ENCODE results near the gene TVP23C. TPM values are rescaled to one million over a fixed set of nuclear protein-coding genes. Genes with fewer than 3 reads are reported as not detected.

TVP23C gene
- total RNA-seq, 1 donor: 24.2 TPM

DNA sequence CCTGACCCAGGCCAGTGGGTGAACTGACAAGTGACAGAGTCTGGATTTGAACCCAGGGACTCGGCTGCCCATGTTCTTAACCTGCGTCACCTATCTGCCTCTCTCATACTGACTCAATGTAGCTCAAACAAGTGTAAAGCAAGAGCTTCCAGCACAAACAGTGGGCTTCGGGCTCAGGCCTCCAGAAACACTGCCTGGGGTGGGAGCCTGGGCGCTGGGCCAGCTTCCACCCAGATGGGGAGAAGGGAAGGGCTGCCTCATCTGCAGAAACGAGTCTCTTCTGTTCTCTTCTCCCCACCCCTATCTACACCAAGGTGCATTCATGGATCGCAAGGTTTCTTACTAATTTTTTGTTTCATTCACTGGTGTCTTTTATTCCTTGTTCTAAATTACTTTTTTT, 97.2 kb downstream of the TVP23C start:
- H3K4me1 ChIP-seq (ENCODE audit: insufficient read depth, low read length): no peaks in the 10 kb centered on the region
- H3K9me3 ChIP-seq (ENCODE audit: low read depth, low read length): no peaks in the 10 kb centered on the region
- H3K4me3 ChIP-seq (ENCODE audit: low read length): no peak overlapping the region
- H3K27me3 ChIP-seq (ENCODE audit: insufficient read depth, low read length): no peaks in the 10 kb centered on the region

DNA sequence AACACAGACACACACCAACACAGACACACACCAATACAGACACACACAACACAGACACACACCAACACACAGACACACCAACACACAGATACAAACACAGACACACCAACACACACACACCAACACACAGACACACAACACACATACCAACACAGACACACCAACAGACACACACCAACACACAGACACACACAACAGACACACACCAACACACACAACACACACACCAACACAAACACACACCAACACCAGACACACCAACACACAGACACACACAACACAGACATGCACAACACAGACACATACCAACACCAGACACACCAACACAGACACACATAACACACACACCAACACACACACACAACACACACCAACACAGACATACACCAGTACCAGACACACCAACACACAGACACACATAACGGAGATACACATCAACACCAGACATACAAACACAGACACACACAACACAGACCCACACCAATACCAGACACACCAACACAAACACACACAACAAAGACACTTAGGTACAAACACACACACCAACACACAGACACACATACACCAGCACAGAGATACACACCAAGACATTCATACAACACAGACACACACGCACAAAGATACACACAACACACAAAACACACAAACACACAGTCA, 98.1 kb downstream of the TVP23C start:
- no peak overlapping the region for H3K4me3 ChIP-seq (ENCODE audit: low read length)
- no peaks in the 10 kb centered on the region for H3K4me1 ChIP-seq (ENCODE audit: insufficient read depth, low read length)
- no peaks in the 10 kb centered on the region for H3K9me3 ChIP-seq (ENCODE audit: low read depth, low read length)
- no peaks in the 10 kb centered on the region for H3K27me3 ChIP-seq (ENCODE audit: insufficient read depth, low read length)

DNA sequence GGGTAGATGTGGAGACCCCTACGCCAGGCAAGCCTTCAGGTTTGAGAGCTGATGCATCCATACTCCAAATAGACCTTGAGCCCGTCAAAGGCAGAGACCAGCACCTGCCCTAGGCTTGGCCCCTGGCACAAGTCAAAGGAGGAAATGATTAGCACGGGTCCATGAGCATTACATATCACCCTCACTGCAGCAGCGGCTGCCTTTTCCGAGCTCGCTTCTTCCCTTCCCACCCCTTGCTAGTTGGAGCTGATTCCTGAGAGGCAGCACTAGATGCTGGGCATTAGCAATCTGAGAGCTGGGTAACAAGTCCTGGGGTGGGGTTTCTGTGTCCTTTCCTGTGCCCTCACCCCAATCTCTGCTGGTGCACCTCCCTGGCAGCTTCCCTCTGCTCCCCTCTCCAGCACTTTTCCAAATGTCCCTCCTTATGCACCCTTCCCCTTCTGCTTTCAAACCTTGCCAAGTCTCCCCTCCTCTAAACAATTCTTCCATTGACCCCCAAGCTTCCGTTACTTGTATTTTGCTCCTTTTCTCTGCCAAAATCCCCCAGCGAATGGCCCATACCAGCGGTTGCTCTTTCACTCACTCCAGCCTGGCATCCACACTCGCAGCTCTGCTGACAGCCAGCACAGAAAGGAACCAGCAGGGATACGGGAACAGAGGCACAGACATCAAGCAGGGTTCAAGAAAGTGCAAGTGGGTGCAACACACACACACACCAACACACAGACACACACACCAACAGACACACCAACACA, 98.9 kb downstream of the TVP23C start:
- H3K9me3 ChIP-seq (ENCODE audit: low read depth, low read length): no peaks in the 10 kb centered on the region
- no peak overlapping the region for H3K4me3 ChIP-seq (ENCODE audit: low read length)
- no peaks in the 10 kb centered on the region for H3K4me1 ChIP-seq (ENCODE audit: insufficient read depth, low read length)
- no peaks in the 10 kb centered on the region for H3K27me3 ChIP-seq (ENCODE audit: insufficient read depth, low read length)

DNA sequence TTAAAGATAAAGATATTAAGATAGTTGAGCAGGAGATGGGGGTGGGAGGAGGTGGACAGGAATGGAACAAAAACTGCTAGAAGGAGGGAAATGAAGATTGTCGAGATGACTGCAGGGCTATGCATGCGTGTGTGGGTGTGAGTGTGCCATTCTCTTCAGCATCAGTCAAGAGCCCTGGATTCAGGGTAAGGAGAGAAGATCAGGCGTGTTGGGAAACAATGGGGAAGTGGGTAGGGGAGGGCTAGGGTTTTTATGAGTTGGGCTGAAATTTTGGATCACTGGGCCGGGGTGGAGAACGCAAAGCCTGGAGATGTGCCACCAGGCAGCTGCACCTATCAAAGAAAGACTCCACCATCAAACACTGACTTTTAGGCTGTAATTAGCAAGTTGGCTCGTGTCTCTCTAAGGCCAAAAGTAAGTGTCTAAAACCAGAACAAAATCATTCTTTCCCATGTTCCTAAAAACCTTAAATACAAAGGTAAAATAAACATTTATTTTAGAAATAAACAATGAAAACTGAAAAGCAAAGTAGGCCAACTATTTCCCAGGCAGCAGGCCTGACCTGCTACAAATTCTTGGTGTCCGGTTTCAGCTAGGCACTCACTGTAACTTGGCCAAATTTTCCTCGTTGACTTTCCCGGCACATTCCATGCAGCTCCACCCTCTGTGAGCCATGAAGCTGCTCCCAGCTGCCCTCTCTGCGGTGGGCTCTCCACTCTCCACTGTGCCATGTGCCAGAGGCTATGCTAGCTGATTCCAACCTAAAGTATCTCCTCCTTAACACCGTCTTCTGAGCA, 100.1 kb downstream of the TVP23C start:
- Histone ChIP-seq H3K4me3 (ENCODE audit: low read length) (no peak overlapping the region), H3K9me3 (ENCODE audit: low read depth, low read length) (no peaks in the 10 kb centered on the region), H3K27me3 (ENCODE audit: insufficient read depth, low read length) (no peaks in the 10 kb centered on the region), H3K4me1 (ENCODE audit: insufficient read depth, low read length) (no peaks in the 10 kb centered on the region)

DNA sequence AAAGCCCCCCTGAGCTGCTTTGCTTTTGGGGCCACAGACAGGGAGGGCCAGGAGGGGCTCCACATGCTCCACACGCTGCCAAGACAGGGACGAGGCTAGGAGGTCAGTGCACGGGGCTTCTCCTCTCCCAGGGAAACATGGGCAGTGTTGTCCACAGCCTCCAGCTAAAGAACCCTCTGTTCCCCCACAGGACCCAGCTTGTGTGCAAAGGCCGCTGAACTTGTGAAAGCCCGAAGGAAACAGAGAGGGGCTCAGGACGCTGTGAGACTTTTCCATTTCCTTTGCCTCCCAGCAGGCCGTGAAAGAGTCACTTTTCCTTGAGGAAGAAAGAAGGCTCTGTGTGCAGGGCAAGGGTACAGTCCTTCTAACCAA, 105.6 kb downstream of the TVP23C start:
- Histone ChIP-seq H3K27me3 (ENCODE audit: insufficient read depth, low read length) (no peaks in the 10 kb centered on the region), H3K9me3 (ENCODE audit: low read depth, low read length) (no peaks in the 10 kb centered on the region), H3K4me1 (ENCODE audit: insufficient read depth, low read length) (no peaks in the 10 kb centered on the region), H3K4me3 (ENCODE audit: low read length) (no peak overlapping the region)

DNA sequence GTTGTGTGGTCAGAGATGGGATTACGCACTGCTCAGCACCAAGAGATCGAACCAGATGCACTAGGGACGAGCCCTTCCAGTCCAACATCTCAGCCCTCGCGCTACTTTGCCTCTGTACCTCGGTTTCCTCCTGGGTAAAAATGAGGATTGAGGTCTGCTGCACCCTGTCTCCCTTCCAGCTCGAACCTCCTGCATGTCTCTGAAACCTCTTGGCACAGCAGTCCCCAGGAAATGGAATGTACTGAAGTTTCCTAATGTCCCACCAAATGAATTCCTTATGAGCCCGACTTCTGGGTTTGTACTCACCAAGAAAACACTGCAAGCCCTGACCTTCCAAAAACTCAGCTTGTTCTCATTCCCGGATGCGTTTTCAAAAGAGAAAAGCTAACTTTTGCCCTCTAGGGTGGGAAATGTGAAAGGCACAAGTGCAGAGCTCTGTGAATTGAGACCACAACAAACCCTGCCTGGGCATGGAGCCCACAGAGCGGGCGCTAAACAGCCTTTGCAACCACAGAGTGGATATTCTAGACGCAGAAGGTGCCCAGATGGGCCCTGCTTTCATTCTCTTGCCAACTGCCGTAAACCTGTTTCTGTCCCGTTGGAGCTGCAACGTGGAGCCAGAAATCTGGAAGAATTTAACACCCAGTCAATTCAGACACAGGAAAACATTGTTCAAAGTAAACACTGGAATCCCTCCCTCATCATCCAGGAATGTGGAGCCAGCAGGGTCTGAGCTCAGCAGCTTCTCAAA, 106.1 kb downstream of the TVP23C start:
- H3K4me3 ChIP-seq (ENCODE audit: low read length): no peak overlapping the region
- no peaks in the 10 kb centered on the region for H3K9me3 ChIP-seq (ENCODE audit: low read depth, low read length)
- no peaks in the 10 kb centered on the region for H3K27me3 ChIP-seq (ENCODE audit: insufficient read depth, low read length)
- no peaks in the 10 kb centered on the region for H3K4me1 ChIP-seq (ENCODE audit: insufficient read depth, low read length)

DNA sequence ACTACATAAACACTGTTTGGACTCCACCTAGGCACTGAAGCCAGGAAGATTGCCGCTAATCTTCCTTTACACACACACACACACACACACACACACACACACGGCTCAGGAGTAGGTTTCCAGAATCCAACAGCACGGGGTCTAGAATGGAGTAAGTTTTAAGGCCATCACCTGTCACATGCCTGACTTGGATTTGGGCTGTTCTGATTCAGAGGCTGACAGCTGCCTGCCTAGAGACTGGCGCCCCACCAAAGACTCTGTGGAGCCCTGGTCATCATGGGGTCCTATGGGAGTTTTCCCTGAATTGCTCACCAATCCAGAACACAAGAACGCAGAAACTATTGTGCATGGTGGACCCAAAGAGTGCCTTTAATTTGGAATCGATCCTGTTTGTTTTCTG, 106.8 kb downstream of the TVP23C start:
- H3K4me1 ChIP-seq (ENCODE audit: insufficient read depth, low read length): no peaks in the 10 kb centered on the region
- H3K27me3 ChIP-seq (ENCODE audit: insufficient read depth, low read length): no peaks in the 10 kb centered on the region
- no peak overlapping the region for H3K4me3 ChIP-seq (ENCODE audit: low read length)
- H3K9me3 ChIP-seq (ENCODE audit: low read depth, low read length): no peaks in the 10 kb centered on the region

DNA sequence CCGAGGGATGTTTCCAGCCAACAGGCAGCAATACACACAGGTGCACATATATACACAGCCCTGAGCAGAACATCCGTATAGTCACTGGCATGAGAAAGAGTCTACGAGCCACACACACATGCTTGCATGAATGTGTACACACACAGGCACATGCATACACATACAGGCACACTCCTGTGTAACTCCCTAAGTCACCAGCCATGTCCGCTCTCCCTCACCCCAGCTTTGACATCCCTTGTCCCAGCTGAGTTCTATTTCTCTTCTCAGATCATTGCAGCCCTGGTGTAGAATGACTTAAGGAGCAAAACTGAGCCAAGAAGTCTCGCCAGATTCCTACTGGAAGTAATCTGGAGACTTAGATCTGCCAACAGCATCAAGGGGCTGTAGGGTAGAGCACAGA, 108.9 kb downstream of the TVP23C start:
- Histone ChIP-seq H3K9me3 (ENCODE audit: low read depth, low read length) (no peaks in the 10 kb centered on the region), H3K27me3 (ENCODE audit: insufficient read depth, low read length) (no peaks in the 10 kb centered on the region), H3K4me1 (ENCODE audit: insufficient read depth, low read length) (no peaks in the 10 kb centered on the region), H3K4me3 (ENCODE audit: low read length) (no peak overlapping the region)

DNA sequence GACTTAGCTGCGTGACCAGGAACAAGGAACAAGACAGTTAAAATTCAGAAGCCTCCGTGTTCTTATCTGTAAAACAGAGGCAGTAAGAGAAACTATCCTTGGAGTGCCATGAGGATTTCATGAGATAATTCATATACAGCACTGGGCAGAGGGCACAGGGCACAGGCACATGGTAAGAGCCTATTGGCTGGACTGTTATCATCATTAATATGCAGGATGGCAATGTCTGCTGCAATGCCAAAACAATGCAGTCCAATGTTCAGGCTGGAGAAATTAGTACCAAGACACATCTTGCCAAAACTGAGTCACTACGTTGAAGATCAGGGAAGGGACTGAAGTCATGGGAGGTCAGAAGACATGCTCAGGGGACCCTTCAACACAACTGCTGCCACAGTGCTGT, 109.5 kb downstream of the TVP23C start:
- Histone ChIP-seq H3K9me3 (ENCODE audit: low read depth, low read length) (no peaks in the 10 kb centered on the region), H3K4me1 (ENCODE audit: insufficient read depth, low read length) (no peaks in the 10 kb centered on the region), H3K4me3 (ENCODE audit: low read length) (no peak overlapping the region), H3K27me3 (ENCODE audit: insufficient read depth, low read length) (no peaks in the 10 kb centered on the region)

DNA sequence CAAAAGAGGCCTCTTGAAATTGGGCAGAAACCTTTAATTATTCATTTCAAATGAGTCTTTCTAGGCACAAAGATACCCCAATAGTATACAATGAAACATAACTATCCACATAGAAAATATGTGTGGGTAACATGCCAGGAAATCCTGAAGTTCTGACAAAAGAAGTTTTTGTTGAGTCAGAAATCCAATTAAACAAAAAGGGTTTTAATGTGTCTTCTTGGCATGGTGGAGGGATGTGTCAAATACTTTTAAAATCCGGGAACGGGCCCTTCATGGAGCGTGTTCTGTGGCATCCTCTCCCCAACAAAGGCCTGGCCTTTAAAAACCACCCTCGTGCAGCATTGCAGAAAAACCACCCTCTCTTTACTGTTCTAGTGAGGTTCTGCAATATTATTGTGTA, 110.0 kb downstream of the TVP23C start:
- H3K27me3 ChIP-seq (ENCODE audit: insufficient read depth, low read length): no peaks in the 10 kb centered on the region
- no peaks in the 10 kb centered on the region for H3K9me3 ChIP-seq (ENCODE audit: low read depth, low read length)
- no peaks in the 10 kb centered on the region for H3K4me1 ChIP-seq (ENCODE audit: insufficient read depth, low read length)
- H3K4me3 ChIP-seq (ENCODE audit: low read length): no peak overlapping the region

DNA sequence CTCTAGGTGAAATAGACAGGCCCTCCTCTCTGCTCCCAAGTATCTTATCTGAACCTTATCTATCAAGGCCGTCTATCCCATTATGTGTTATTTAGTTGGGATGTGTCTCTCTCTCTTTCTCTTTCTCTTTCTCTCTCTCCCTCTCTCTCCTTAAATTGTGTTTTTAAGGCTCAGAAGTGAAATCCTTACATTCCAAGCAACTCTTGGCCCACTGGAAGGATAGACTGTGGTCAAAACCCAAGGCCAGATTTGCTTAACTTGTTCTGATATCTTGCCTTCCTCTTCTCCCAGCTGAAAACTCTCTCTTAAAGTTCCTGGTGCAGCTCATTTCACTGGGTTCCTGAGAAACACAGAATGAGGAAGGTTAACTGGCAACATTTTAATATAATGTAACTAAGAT, 110.5 kb downstream of the TVP23C start:
- H3K9me3 ChIP-seq (ENCODE audit: low read depth, low read length): no peaks in the 10 kb centered on the region
- no peaks in the 10 kb centered on the region for H3K27me3 ChIP-seq (ENCODE audit: insufficient read depth, low read length)
- no peak overlapping the region for H3K4me3 ChIP-seq (ENCODE audit: low read length)
- H3K4me1 ChIP-seq (ENCODE audit: insufficient read depth, low read length): no peaks in the 10 kb centered on the region

Other genes with a start within 250 kb of the TVP23C start
- gene TEKT3, start 221.9 kb downstream of the TVP23C start, total RNA-seq: not detected
- 1.3 TPM for gene CDRT4, start 95.9 kb downstream of the TVP23C start, total RNA-seq
- 0.21 TPM for gene FBXW10B, start 56.2 kb upstream of the TVP23C start, total RNA-seq
- 5.5 TPM for gene TRIM16, start 120.8 kb upstream of the TVP23C start, total RNA-seq
- gene ZNF286A, start 136.3 kb upstream of the TVP23C start, total RNA-seq: 18.6 TPM
- 0.10 TPM for gene TBC1D26, start 168.8 kb upstream of the TVP23C start, total RNA-seq